LNCaP clone FGC (cell line): ENCODE results near the gene C10orf53.

Experiments
- DNase-seq: peaks from one replicate; pipeline ENCODE4 v3.0.0-alpha.2; 2011; ENCODE audit warnings: low read depth
- H3K4me3 ChIP-seq: 2 replicates; pipeline ENCODE4 v1.5.1; 2011; ENCODE audit warnings: mild to moderate bottlenecking, low read depth, low read length, control low read depth
- CTCF ChIP-seq: IDR thresholded peaks from 2 replicates; pipeline ENCODE4 v1.5.1; 2012; ENCODE audit warnings: mild to moderate bottlenecking; ENCODE audit not compliant: control insufficient read depth, insufficient read depth; ENCODE audit errors: extremely low read depth

Gene C10orf53

GRCh38 chr10:49679480-49679893 is at the start of gene C10orf53:
C10orf53 (plus strand) TSS chr10:49679651; CDS start chr10:49679698, 47 bp downstream.
- no peak for DNase-seq
- no peak within 1 kb of the TSS for H3K4me3 ChIP-seq
- TF ChIP-seq CTCF = no peak

- TF ChIP-seq CTCF = no peak
- no peak for DNase-seq
- H3K4me3 ChIP-seq = no peak overlapping the region
Measured at GRCh38 chr10:49631975-49632374, 47.5 kb upstream of the C10orf53 start.

- no peak overlapping the region for H3K4me3 ChIP-seq
- no peak for DNase-seq
- TF ChIP-seq CTCF = no peak
Measured at GRCh38 chr10:49632406-49633317, 46.8 kb upstream of the C10orf53 start.

- no peak for DNase-seq
Measured at GRCh38 chr10:49633327-49634068, 46.0 kb upstream of the C10orf53 start.

GRCh38 chr10:49634069-49634660 is 45.3 kb upstream of the C10orf53 start:
- no peak for DNase-seq
- no peak for TF ChIP-seq CTCF
- no peak overlapping the region for H3K4me3 ChIP-seq

More at GRCh38 chr10:49633327-49634068, 46.0 kb upstream of the C10orf53 start:
- no peak overlapping the region for H3K4me3 ChIP-seq
- no peak for TF ChIP-seq CTCF

- TF ChIP-seq CTCF = no peak
- no peak overlapping the region for H3K4me3 ChIP-seq
- DNase-seq = no peak
Measured at GRCh38 chr10:49642311-49642710, 37.1 kb upstream of the C10orf53 start.
